ENCODE measurements around the gene LDLRAP1. TPM values are rescaled to one million over a fixed set of nuclear protein-coding genes. Genes with fewer than 3 reads are reported as not detected.
A peak's percentile ranks its signal among the peaks of the same experiment; 100 is the strongest.

The LDLRAP1 gene
- total and polyA plus RNA-seq, 9 of the 15 experiments (the other 6 are each of a cell fraction or from before 2014, with no cell fraction given), result 0.56 to 29.6 (median 16.2) TPM

DNA sequence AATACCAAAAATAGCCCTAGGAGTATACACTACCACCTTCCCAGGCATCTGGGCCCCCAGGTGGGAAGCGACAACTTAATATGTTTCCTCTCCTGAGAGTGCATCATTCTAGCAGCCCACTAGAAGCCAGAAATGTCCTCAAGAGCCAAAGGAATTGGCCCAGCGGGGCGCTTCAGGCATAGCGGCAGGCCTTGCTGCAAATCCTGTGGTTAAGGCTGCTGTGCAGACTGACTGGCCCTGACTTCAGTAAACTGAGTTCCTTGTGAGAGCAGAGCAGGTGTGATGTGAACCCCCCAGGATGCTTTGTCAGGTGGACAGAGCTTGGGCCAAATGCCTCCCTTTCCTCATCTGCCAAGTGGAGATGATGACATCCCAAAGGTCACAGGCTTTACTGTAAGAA is 29.7 kb upstream of the LDLRAP1 start:
- Histone ChIP-seq H3K9me1 (ENCODE audit: control insufficient read depth, insufficient read depth, low read length) (no peaks in the 10 kb centered on the region), H3K36me3 (ENCODE audit: control insufficient read depth, insufficient read depth, low read length) (no peaks in the 10 kb centered on the region), H3K27ac (ENCODE audit: extremely low read depth, low read depth, low read length) (no peak overlapping the region), H4K20me1 (replicated peaks; ENCODE audit: control insufficient read depth, insufficient read depth, low read length) (no peaks in the 10 kb centered on the region), H3K27me3 (ENCODE audit: control insufficient read depth in 2 of 2, insufficient read depth in 2 of 2, low read length in 2 of 2) (no peaks in the 10 kb centered on the region), H3K9ac (ENCODE audit: insufficient read depth in 1 of 2, low read depth in 2 of 2, low read length in 2 of 2) (no peak overlapping the region), H2AFZ (ENCODE audit: low read depth, low read length) (no peak overlapping the region), H3K9me3 (replicated peaks; ENCODE audit: control insufficient read depth, insufficient read depth, low read depth, low read length) (no peaks in the 10 kb centered on the region), H3K4me2 (ENCODE audit: insufficient read depth, low read length) (no peak overlapping the region), H3K79me2 (ENCODE audit: control insufficient read depth, insufficient read depth, low read length) (no peaks in the 10 kb centered on the region), H3K4me3 (no peak overlapping the region), H3K4me1 (replicated peaks in 1 of 2; ENCODE audit: control insufficient read depth in 2 of 2, insufficient read depth in 2 of 2, low read length in 2 of 2) (peaks cover 7 to 10% of the 10 kb centered on the region in 2 experiments; a peak in 4 of 5 replicates)
- ATAC-seq (no peak), DNase-seq (ENCODE audit: extremely low read depth in 1 of 4, low spot score in 3 of 4) (no peak), FAIRE-seq (no peak)
- BruUV-seq (replicated peaks), result no TSS peak
- intact Hi-C loops (cut with micrococcal nuclease), result no loop called here
- 46% methylated on average over 4 of the region's 4 CpGs for WGBS (ENCODE audit: insufficient coverage, low coverage, missing lambda C conversion rate)
- in situ Hi-C loops (cut with MboI), result no loop called here
- POLR2A ChIA-PET, result interaction anchor here (0.9 to 3.1 kb wide), 3 partner anchors 8 to 11 kb away, joined by 3 to 13 read pairs (median 4); no protein-coding TSS in a partner anchor
- no peak for TF ChIP-seq ZNF830 (CRISPR knock-in tag; IDR thresholded peaks at IDR 0.05)
- TF ChIP-seq, protein P1, sequence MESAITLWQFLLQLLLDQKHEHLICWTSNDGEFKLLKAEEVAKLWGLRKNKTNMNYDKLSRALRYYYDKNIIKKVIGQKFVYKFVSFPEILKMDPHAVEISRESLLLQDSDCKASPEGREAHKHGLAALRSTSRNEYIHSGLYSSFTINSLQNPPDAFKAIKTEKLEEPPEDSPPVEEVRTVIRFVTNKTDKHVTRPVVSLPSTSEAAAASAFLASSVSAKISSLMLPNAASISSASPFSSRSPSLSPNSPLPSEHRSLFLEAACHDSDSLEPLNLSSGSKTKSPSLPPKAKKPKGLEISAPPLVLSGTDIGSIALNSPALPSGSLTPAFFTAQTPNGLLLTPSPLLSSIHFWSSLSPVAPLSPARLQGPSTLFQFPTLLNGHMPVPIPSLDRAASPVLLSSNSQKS (CRISPR knock-in tag; IDR thresholded peaks at IDR 0.05), result no peak
- TF ChIP-seq, protein P2, sequence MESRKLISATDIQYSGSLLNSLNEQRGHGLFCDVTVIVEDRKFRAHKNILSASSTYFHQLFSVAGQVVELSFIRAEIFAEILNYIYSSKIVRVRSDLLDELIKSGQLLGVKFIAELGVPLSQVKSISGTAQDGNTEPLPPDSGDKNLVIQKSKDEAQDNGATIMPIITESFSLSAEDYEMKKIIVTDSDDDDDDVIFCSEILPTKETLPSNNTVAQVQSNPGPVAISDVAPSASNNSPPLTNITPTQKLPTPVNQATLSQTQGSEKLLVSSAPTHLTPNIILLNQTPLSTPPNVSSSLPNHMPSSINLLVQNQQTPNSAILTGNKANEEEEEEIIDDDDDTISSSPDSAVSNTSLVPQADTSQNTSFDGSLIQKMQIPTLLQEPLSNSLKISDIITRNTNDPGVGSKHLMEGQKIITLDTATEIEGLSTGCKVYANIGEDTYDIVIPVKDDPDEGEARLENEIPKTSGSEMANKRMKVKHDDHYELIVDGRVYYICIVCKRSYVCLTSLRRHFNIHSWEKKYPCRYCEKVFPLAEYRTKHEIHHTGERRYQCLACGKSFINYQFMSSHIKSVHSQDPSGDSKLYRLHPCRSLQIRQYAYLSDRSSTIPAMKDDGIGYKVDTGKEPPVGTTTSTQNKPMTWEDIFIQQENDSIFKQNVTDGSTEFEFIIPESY (CRISPR knock-in tag; IDR thresholded peaks at IDR 0.05), result peak; percentile 88
- no peak for TF ChIP-seq PTRF (tag; IDR thresholded peaks at IDR 0.05)
- CTCF ChIA-PET (ENCODE audit: low intra/inter-chr PET ratio), result no interaction called here

All from K562 (cell line).